SK-N-SH treated with all-trans-retinoic acid at 6 μM for 48 hours (cell line): Measurements from ENCODE around the gene TLE6.

Source experiments
- CSDC2 ChIP-seq: fragments of 250-450 bp; sonication (Bioruptor Pico); IDR thresholded peaks from 2 replicates; pipeline ENCODE4 v1.5.0; 2020; ENCODE audit warnings: mild to moderate bottlenecking, moderate library complexity
- PATZ1 ChIP-seq: fragments of 250-450 bp; sonication (Bioruptor Pico); IDR thresholded peaks from 2 replicates; pipeline ENCODE4 v1.8.0; 2020; ENCODE audit warnings: mild to moderate bottlenecking, moderate library complexity, borderline replicate concordance
- TOX ChIP-seq: fragments of 250-450 bp; sonication (Bioruptor Pico); IDR thresholded peaks from 2 replicates; pipeline ENCODE4 v1.8.0; 2021; ENCODE audit warnings: mild to moderate bottlenecking, moderate library complexity, borderline replicate concordance
- ZNF70 ChIP-seq: fragments of 450-650 bp; formaldehyde crosslinking; IDR thresholded peaks from 2 replicates; pipeline ENCODE4 v1.5.0; 2020; ENCODE audit warnings: mild to moderate bottlenecking, moderate library complexity
- TF ChIP-seq, protein P1 (sequence below): fragments of 250-450 bp; sonication (Bioruptor Pico); IDR thresholded peaks from 2 replicates; pipeline ENCODE4 v1.5.1; 2020; ENCODE audit warnings: low read depth, mild to moderate bottlenecking, moderate library complexity

DNA sequence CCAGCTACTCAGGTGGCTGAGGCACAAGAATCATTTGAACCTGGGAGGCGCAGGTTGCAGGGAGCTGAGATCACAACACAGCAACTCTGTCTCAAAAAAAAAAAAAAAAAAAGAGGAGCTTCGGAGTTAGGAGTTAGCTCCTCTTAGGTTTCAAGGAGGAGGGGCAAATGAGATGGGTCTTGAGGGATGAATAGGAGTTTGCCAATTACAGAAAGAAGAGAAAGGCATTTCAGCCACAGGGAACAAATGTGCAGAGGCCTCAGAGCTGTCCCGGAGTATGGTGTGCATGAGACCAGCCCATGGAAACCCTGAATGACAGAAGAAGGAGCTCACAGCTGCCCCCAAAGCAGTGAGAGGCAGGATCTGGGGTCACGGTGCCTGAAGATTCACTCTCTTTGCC is 27.2 kb downstream of the TLE6 start:
- TF ChIP-seq ZNF70 (CRISPR knock-in tag) (no peak), CSDC2 (CRISPR knock-in tag) (no peak), TOX (CRISPR knock-in tag) (no peak), PATZ1 (CRISPR knock-in tag) (no peak)
- TF ChIP-seq, protein P1, sequence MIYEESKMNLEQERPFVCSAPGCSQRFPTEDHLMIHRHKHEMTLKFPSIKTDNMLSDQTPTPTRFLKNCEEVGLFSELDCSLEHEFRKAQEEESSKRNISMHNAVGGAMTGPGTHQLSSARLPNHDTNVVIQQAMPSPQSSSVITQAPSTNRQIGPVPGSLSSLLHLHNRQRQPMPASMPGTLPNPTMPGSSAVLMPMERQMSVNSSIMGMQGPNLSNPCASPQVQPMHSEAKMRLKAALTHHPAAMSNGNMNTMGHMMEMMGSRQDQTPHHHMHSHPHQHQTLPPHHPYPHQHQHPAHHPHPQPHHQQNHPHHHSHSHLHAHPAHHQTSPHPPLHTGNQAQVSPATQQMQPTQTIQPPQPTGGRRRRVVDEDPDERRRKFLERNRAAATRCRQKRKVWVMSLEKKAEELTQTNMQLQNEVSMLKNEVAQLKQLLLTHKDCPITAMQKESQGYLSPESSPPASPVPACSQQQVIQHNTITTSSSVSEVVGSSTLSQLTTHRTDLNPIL (CRISPR knock-in tag), result no peak
